Measurements from ENCODE around the gene NCAM2.

DNA sequence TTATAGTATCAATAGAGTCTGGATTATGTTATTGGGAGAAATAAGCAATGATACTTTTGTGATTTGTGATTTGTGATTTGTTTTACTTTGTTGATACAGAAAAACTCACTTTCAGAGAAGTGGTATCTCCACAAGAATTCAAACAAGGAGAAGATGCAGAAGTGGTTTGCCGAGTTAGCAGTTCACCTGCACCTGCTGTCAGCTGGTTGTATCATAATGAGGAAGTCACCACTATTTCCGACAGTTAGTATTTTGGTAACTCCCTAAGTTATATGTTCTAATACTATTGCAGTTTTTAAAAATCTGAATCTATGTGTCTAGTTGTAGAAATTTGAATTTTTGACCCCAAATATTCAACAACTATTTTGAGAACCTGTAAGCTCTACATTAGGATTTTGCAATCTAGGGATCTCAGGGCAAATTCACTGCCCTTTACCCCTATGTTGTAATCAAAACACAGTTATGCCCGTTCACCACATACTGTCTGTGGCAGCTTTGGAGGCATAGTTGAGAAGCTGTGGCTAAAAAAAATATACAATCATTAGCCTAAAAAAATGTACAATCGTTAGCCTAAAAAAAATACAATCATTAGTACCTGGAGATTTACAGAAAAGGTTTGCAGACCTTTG lies 288.1 kb downstream of the NCAM2 start:
- TF ChIP-seq GATA3 (IDR thresholded peaks at IDR 0.05; ENCODE audit: low read depth, low read length) = no peak
- no peak for TF ChIP-seq GATA2 (IDR thresholded peaks at IDR 0.05; ENCODE audit: low read depth, low read length)

All from SH-SY5Y (cell line).